Endodermal cell (in vitro differentiated cells): ENCODE results near the gene CAV1. TPM values are rescaled to one million over a fixed set of nuclear protein-coding genes. Genes with fewer than 3 reads are reported as not detected.

ENCODE experiments used
- DNase-seq: peaks from one replicate; pipeline ENCODE4 v3.0.0-alpha.2; 2017
- H3K27ac ChIP-seq: 2 replicates; pipeline ENCODE4 v1.5.1; 2013; ENCODE audit warnings: mild to moderate bottlenecking, low read depth, low read length, moderate library complexity
- H3K27me3 ChIP-seq: 2 replicates; pipeline ENCODE4 v1.6.1; 2013; ENCODE audit warnings: mild to moderate bottlenecking, low read length, moderate library complexity; ENCODE audit not compliant: insufficient read depth, control insufficient read depth, poor library complexity, severe bottlenecking
- H3K36me3 ChIP-seq: 2 replicates; pipeline ENCODE4 v1.7.0; 2013; ENCODE audit warnings: mild to moderate bottlenecking, low read length, moderate library complexity; ENCODE audit not compliant: control insufficient read depth, insufficient read depth
- H3K4me1 ChIP-seq: one replicate; pipeline ENCODE4 v1.7.0; 2013; ENCODE audit warnings: low read length; ENCODE audit not compliant: control insufficient read depth, insufficient read depth
- H3K4me3 ChIP-seq: 2 replicates; pipeline ENCODE4 v1.5.1; 2013; ENCODE audit warnings: mild to moderate bottlenecking, low read length, moderate library complexity
- H3K9ac ChIP-seq: 2 replicates; pipeline ENCODE4 v1.6.1; 2013; ENCODE audit warnings: mild to moderate bottlenecking, low read length, moderate library complexity; ENCODE audit not compliant: poor library complexity, severe bottlenecking; ENCODE audit errors: extremely low read depth
- H3K9me3 ChIP-seq: 2 replicates; pipeline ENCODE4 v1.6.1; 2013; ENCODE audit warnings: mild to moderate bottlenecking, low read length, moderate library complexity; ENCODE audit not compliant: control insufficient read depth
- H3K27ac Mint-ChIP-seq: 2 replicates; pipeline ENCODE4 v1.8.0; 2020; ENCODE audit warnings: mixed read lengths
- H3K27me3 Mint-ChIP-seq: 2 replicates; pipeline ENCODE4 v1.8.0; 2021; ENCODE audit warnings: mild to moderate bottlenecking, mixed read lengths; ENCODE audit not compliant: insufficient read depth
- H3K36me3 Mint-ChIP-seq: 2 replicates; pipeline ENCODE4 v1.8.0; 2020; ENCODE audit warnings: low read depth, mixed read lengths
- H3K4me1 Mint-ChIP-seq: 2 replicates; pipeline ENCODE4 v1.8.0; 2020; ENCODE audit warnings: mixed read lengths
- H3K4me3 Mint-ChIP-seq: 2 replicates; pipeline ENCODE4 v1.8.0; 2020; ENCODE audit warnings: mild to moderate bottlenecking, moderate library complexity, mixed read lengths
- H3K9me3 Mint-ChIP-seq: 2 replicates; pipeline ENCODE4 v1.8.0; 2020; ENCODE audit warnings: mild to moderate bottlenecking, mixed read lengths
- CTCF ChIP-seq: fragments of 200-600 bp; sonication (generic); conservative IDR thresholded peaks from 2 replicates; pipeline ENCODE4 v1.5.0; 2021; ENCODE audit warnings: antibody characterized with exemption, mild to moderate bottlenecking
- WGBS, 2 experiments: methylation state at CpG; one replicate each; pipeline versions ENCODE4 v1.1.5 to v1.1.7; 2013; ENCODE audit warnings: missing lambda C conversion rate in 2 of 2, mixed read lengths in 1 of 2; ENCODE audit not compliant: insufficient coverage in 1 of 2, insufficient read length in 1 of 2; 5-methylcytosine and 5-hydroxymethylcytosine counted together
- total RNA-seq, 2 donors: library from RNA; stranded (reverse); fragmentation: NEBNext Ultra II Directional in 1 of 2; extraction: Animal tissue kit (Norgen Biotek cat#: 25700) in 1 of 2; gene quantifications; 2 replicates in 1 of 2; 3 replicates in 1 of 2; pipeline ENCODE4 v1.2.1, GENCODE V29; 2021

The CAV1 gene
- total RNA-seq, 2 donors from 2014 or later, result 4.9 to 8.8 TPM

- no peak for DNase-seq
- H3K36me3 Mint-ChIP-seq, result no peaks in the 10 kb centered on the region
- Histone ChIP-seq H3K27me3 (peaks cover 4% of the 10 kb centered on the region), H3K27ac (no peak overlapping the region), H3K36me3 (no peaks in the 10 kb centered on the region), H3K9me3 (no peaks in the 10 kb centered on the region), H3K4me1 (no peaks in the 10 kb centered on the region), H3K4me3 (no peak overlapping the region), H3K9ac (no peak overlapping the region)
- TF ChIP-seq CTCF, result no peak
- H3K4me3 Mint-ChIP-seq, result no peak overlapping the region
- H3K27me3 Mint-ChIP-seq, result peaks cover 6% of the 10 kb centered on the region
- WGBS, 2 experiments, result 94 to 100% methylated on average over 1 to 3 of the region's 3 CpGs
- H3K27ac Mint-ChIP-seq, result no peak overlapping the region
- no peaks in the 10 kb centered on the region for H3K9me3 Mint-ChIP-seq
- H3K4me1 Mint-ChIP-seq, result peaks cover 4% of the 10 kb centered on the region
These were observed 7.4 kb downstream of the CAV1 start for GRCh38 chr7:116532102-116532688.

- no peak overlapping the region for H3K27ac Mint-ChIP-seq
- no peaks in the 10 kb centered on the region for H3K36me3 ChIP-seq
- no peak overlapping the region for H3K4me3 Mint-ChIP-seq
- TF ChIP-seq CTCF, result no peak
- no peak overlapping the region for H3K4me3 ChIP-seq
- H3K9ac ChIP-seq, result no peak overlapping the region
- no peaks in the 10 kb centered on the region for H3K9me3 ChIP-seq
- H3K27ac ChIP-seq, result no peak overlapping the region
- DNase-seq, result no peak
- no peaks in the 10 kb centered on the region for H3K4me1 ChIP-seq
- H3K27me3 ChIP-seq, result no peaks in the 10 kb centered on the region
- H3K36me3 Mint-ChIP-seq, result peaks cover 6% of the 10 kb centered on the region
- H3K9me3 Mint-ChIP-seq, result peaks cover 3% of the 10 kb centered on the region
- no peaks in the 10 kb centered on the region for H3K4me1 Mint-ChIP-seq
- 88 to 89% methylated on average over 2 of the region's 2 CpGs for WGBS, 2 experiments
- H3K27me3 Mint-ChIP-seq, result no peaks in the 10 kb centered on the region
These were observed 10.0 kb downstream of the CAV1 start for GRCh38 chr7:116534790-116535189.

GRCh38 chr7:116535416-116535815 is 10.6 kb downstream of the CAV1 start:
- H3K27me3 Mint-ChIP-seq, result no peaks in the 10 kb centered on the region
- DNase-seq, result no peak
- H3K36me3 Mint-ChIP-seq, result peaks cover 6% of the 10 kb centered on the region
- Histone ChIP-seq H3K27ac (no peak overlapping the region), H3K36me3 (no peaks in the 10 kb centered on the region), H3K9ac (no peak overlapping the region), H3K4me1 (no peaks in the 10 kb centered on the region), H3K9me3 (no peaks in the 10 kb centered on the region), H3K4me3 (no peak overlapping the region), H3K27me3 (no peaks in the 10 kb centered on the region)
- no peak overlapping the region for H3K4me3 Mint-ChIP-seq
- no peaks in the 10 kb centered on the region for H3K4me1 Mint-ChIP-seq
- no peak for TF ChIP-seq CTCF
- peaks cover 3% of the 10 kb centered on the region for H3K9me3 Mint-ChIP-seq
- 92 to 100% methylated on average over 1 of the region's 1 CpG for WGBS, 2 experiments
- no peak overlapping the region for H3K27ac Mint-ChIP-seq
